H1 (cell line): ENCODE measurements around the gene MORF4L1. TPM values are rescaled to one million over a fixed set of nuclear protein-coding genes. Genes with fewer than 3 reads are reported as not detected.

Experiments
- CBX5 ChIP-seq: fragments of 300-800, 300-1000 bp; sonication (generic); IDR thresholded peaks from 2 replicates; pipeline ENCODE4 v1.7.1; 2016; ENCODE audit warnings: antibody characterized with exemption, low read length, low read depth
- KDM1A ChIP-seq: fragments of 200-600, 300-600 bp; sonication (generic); IDR thresholded peaks from 2 replicates; pipeline ENCODE4 v1.7.1; 2016; ENCODE audit warnings: mild to moderate bottlenecking, low read length, borderline replicate concordance
- TAF1 ChIP-seq: IDR thresholded peaks from 2 replicates; pipeline ENCODE4 v1.6.1; 2011; ENCODE audit warnings: mild to moderate bottlenecking, low read depth, low read length
- polyA plus RNA-seq, 7 experiments: library from polyadenylated mRNA; depleted of rRNA in 3 of 7; stranded (reverse) in 5 of 7; unstranded in 2 of 7; fragments of >200 nt in 5 of 7; fragments of 200-250 nt in 2 of 7; gene quantifications; 1 replicate in 5 of 7; 2 replicates in 1 of 7; 4 replicates in 1 of 7; pipeline versions ENCODE4 v1.2.1 to v1.2.3, GENCODE V29; 2011 to 2013; ENCODE audit warnings: missing spikeins in 2 of 7, mixed read lengths in 2 of 7
- total RNA-seq: library from RNA; stranded (reverse); fragmentation: NEBNext Ultra II Directional; extraction: Animal tissue kit (Norgen Biotek cat#: 25700); gene quantifications from 2 replicates; pipeline ENCODE4 v1.2.1, GENCODE V29; 2021
- TF ChIP-seq, protein P1 (sequence below), 3 experiments: IDR thresholded peaks; 1 replicate in 2 of 3; 2 replicates in 1 of 3; pipeline versions ENCODE4 v1.5.1 to v1.6.1; 2011; ENCODE audit warnings: low read length in 3 of 3, mild to moderate bottlenecking in 3 of 3, inconsistent platforms in 2 of 3, low read depth in 1 of 3, moderate library complexity in 1 of 3; ENCODE audit not compliant: insufficient read depth in 1 of 3; ENCODE audit errors: control extremely low read depth in 1 of 3

Gene MORF4L1
- total and polyA plus RNA-seq, 2 of the 8 experiments (the other 6 are each of a cell fraction or from before 2014, with no cell fraction given), result 260 to 533 TPM

DNA sequence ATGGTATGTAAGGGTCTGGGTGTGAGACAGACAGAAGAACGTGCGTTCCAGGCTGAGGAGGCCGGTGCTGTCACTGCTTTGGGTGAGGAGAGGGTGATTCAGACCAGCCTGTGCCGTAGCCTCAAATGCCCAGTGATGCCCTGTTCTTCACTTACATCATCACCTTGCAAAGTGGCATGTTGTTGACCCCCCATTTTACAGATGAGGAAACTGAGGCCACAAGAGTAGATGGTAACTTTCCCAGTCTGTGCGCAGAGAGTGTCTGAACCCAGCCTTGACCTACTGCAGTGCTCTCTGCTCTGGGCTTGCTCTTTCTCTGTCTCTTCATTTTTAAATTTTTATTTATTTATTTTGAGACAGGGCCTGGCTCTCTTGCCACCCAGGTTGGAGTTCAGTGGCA, 73.8 kb downstream of the MORF4L1 start (continued):
- TF ChIP-seq, protein P1, sequence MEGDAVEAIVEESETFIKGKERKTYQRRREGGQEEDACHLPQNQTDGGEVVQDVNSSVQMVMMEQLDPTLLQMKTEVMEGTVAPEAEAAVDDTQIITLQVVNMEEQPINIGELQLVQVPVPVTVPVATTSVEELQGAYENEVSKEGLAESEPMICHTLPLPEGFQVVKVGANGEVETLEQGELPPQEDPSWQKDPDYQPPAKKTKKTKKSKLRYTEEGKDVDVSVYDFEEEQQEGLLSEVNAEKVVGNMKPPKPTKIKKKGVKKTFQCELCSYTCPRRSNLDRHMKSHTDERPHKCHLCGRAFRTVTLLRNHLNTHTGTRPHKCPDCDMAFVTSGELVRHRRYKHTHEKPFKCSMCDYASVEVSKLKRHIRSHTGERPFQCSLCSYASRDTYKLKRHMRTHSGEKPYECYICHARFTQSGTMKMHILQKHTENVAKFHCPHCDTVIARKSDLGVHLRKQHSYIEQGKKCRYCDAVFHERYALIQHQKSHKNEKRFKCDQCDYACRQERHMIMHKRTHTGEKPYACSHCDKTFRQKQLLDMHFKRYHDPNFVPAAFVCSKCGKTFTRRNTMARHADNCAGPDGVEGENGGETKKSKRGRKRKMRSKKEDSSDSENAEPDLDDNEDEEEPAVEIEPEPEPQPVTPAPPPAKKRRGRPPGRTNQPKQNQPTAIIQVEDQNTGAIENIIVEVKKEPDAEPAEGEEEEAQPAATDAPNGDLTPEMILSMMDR (IDR thresholded peaks at IDR 0.05; ENCODE audit: control extremely low read depth in 1 of 3, insufficient read depth in 1 of 3, low read depth in 1 of 3, low read length in 3 of 3), result no peak
- TF ChIP-seq CBX5 (no peak), TAF1 (no peak), KDM1A (no peak)
